ENCODE results near the gene ABCD2.
"Not testable (repeated sequence)": the region's sequence is repeated elsewhere in the genome, so short reads cannot be mapped to it uniquely, and the experiment has no call there.

ABCD2 gene

DNA sequence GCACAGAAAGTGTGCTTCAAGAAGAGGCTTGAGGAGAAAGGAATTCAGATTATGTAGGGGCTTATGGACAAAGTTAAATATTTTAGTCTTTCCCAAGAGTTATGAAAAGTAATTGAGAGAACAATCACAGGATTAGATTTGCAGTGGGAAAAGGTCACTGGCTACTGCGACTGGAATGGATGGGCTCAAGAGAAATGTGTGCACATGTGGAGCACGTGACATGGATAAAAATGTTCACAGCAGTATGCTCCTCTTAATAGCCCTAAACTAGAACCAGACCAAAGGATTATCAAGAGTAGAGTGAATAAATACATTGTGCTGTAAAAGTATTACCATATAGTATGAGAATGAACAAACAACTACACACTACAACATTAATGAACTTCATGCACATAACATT lies 78.1 kb downstream of the ABCD2 start:
- Mint-ChIP-seq H3K27ac (no peak overlapping the region), H3K27me3 (ENCODE audit: low read depth) (no peaks in the 10 kb centered on the region), H3K4me3 (no peak overlapping the region), H3K36me3 (ENCODE audit: low read depth) (peaks cover 4% of the 10 kb centered on the region), H3K4me1 (ENCODE audit: low read depth) (no peaks in the 10 kb centered on the region), H3K9me3 (no peaks in the 10 kb centered on the region)

- Mint-ChIP-seq H3K4me1 (ENCODE audit: low read depth) (peaks cover 3% of the 10 kb centered on the region), H3K36me3 (ENCODE audit: low read depth) (peaks cover 3% of the 10 kb centered on the region), H3K4me3 (no peak overlapping the region), H3K9me3 (no peaks in the 10 kb centered on the region), H3K27ac (no peak overlapping the region), H3K27me3 (ENCODE audit: low read depth) (no peaks in the 10 kb centered on the region)
Measured at GRCh38 chr12:39538679-39539104, 80.9 kb downstream of the ABCD2 start.

GRCh38 chr12:39533951-39534350 lies 85.7 kb downstream of the ABCD2 start:
- no peaks in the 10 kb centered on the region for H3K27me3 Mint-ChIP-seq (ENCODE audit: low read depth)
- no peak overlapping the region for H3K4me3 Mint-ChIP-seq
- H3K36me3 Mint-ChIP-seq (ENCODE audit: low read depth), result peaks cover 5% of the 10 kb centered on the region
- peaks cover 3% of the 10 kb centered on the region for H3K4me1 Mint-ChIP-seq (ENCODE audit: low read depth)
- H3K9me3 Mint-ChIP-seq, result no peaks in the 10 kb centered on the region
- H3K27ac Mint-ChIP-seq, result no peak overlapping the region

DNA sequence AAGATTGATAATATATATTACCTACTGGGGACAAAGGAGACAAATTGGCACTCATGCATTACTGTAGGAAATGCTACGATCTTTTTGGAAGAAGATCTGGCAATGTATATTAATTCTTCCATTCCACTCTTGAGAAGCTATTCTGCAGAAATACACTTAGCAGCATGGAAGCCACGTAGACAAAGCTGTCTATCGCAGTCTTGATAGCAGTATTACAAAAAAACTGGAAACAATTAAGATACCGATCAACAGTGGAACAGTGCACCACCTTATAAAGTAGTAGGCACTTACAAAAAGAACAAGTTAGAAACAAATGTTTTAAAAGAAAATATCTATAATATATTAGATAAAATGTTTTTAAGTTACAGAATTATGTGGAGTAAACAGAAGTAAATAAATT lies 87.2 kb downstream of the ABCD2 start:
- Mint-ChIP-seq H3K27ac (no peak overlapping the region), H3K4me3 (no peak overlapping the region), H3K4me1 (ENCODE audit: low read depth) (peaks cover 3% of the 10 kb centered on the region), H3K9me3 (peaks cover 6% of the 10 kb centered on the region), H3K27me3 (ENCODE audit: low read depth) (no peaks in the 10 kb centered on the region), H3K36me3 (ENCODE audit: low read depth) (peaks cover 9% of the 10 kb centered on the region)

DNA sequence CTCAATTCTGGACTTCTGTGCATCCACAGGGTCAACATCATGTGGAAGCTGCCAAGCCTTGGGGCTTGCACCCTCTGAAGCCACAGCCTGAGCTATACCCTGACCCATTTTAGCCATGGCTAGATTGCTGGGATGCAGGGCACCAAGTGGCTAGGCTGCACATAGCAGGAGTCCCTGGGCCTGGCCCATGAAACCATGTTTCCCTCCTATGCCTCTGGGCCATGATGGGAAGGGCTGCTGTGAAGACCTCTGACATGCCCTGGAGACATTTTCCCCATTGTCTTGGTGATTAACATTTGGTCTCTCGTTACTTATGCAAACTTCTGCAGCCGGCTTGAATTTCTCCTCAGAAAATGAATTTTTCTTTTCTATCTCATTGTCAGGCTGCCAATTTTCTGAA lies 92.6 kb downstream of the ABCD2 start:
- H3K4me1 Mint-ChIP-seq (ENCODE audit: low read depth), result no peaks in the 10 kb centered on the region
- H3K36me3 Mint-ChIP-seq (ENCODE audit: low read depth), result peaks cover 10% of the 10 kb centered on the region
- H3K9me3 Mint-ChIP-seq, result peaks cover 17% of the 10 kb centered on the region
- H3K27me3 Mint-ChIP-seq (ENCODE audit: low read depth), result no peaks in the 10 kb centered on the region
- H3K27ac Mint-ChIP-seq, result no peak overlapping the region
- no peak overlapping the region for H3K4me3 Mint-ChIP-seq

DNA sequence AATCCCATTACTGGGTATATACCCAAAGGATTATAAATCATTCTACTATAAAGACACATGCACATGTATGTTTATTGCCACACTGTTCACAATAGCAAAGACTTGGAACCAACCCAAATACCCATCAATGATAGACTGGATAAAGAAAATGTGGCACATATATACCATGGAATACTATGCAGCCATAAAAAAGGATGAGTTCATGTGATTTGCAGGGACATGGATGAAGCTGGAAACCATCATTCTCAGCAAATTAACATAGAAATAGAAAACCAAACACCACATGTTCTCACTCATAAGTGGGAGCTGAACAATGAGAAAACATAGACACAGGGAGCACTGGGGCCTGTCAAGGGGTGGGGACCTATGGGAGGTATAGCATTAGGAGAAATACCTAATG lies 97.4 kb downstream of the ABCD2 start:
- H3K27ac Mint-ChIP-seq; H3K4me1 Mint-ChIP-seq (ENCODE audit: low read depth); H3K27me3 Mint-ChIP-seq (ENCODE audit: low read depth); H3K4me3 Mint-ChIP-seq; H3K36me3 Mint-ChIP-seq (ENCODE audit: low read depth): not testable (repeated sequence)
- peaks cover 15% of the 10 kb centered on the region for H3K9me3 Mint-ChIP-seq

- H3K27ac Mint-ChIP-seq, result no peak overlapping the region
Measured at GRCh38 chr12:39510001-39510400, 109.6 kb downstream of the ABCD2 start.

DNA sequence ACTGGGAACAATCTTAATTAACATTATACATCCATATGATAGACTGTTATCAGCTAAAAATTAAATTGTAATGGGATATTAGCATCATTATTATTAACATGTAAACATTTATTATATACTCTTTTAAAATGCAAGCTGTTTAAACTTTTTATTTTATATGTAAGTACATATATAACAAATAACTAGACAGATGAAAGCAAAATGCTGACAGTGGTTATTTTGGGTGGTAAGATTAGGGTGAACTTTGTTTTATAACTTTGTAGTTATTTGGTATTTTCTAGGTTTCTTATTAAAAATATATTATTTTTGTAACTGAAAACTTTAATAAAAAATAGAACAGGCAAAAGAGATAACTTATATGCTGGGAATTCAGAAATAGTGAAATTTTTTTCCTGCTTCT lies 114.0 kb downstream of the ABCD2 start:
- Mint-ChIP-seq H3K36me3 (ENCODE audit: low read depth) (peaks cover 2% of the 10 kb centered on the region), H3K4me1 (ENCODE audit: low read depth) (no peaks in the 10 kb centered on the region), H3K9me3 (no peaks in the 10 kb centered on the region), H3K27me3 (ENCODE audit: low read depth) (no peaks in the 10 kb centered on the region), H3K27ac (no peak overlapping the region), H3K4me3 (no peak overlapping the region)

More at GRCh38 chr12:39510001-39510400, 109.6 kb downstream of the ABCD2 start:
- Mint-ChIP-seq H3K4me1 (ENCODE audit: low read depth) (no peaks in the 10 kb centered on the region), H3K36me3 (ENCODE audit: low read depth) (peaks cover 4% of the 10 kb centered on the region), H3K27me3 (ENCODE audit: low read depth) (no peaks in the 10 kb centered on the region), H3K9me3 (peaks cover 33% of the 10 kb centered on the region), H3K4me3 (no peak overlapping the region)

DNA sequence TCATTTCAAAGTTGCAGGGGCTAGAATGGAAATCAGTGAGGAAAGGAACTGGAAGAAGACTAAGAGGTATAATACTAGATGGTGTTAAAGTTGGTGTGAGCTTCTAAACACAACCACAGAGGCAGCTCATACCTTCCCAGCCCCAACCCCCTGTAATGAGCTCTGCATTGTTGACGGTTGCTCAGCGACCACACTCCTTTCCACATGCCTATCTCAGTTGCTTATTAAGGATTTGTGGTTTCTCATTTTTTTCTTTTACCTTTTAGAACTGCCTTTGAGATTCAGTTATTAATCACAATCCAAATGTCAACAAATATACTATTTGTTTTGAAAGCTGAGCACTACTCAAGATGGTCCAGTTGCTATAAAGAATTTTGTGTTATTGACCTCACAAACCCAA lies 114.6 kb downstream of the ABCD2 start:
- Mint-ChIP-seq H3K36me3 (ENCODE audit: low read depth) (peaks cover 2% of the 10 kb centered on the region), H3K27me3 (ENCODE audit: low read depth) (no peaks in the 10 kb centered on the region), H3K4me1 (ENCODE audit: low read depth) (no peaks in the 10 kb centered on the region), H3K4me3 (no peak overlapping the region), H3K27ac (no peak overlapping the region), H3K9me3 (no peaks in the 10 kb centered on the region)

- no peak overlapping the region for H3K27ac Mint-ChIP-seq
- peaks cover 2% of the 10 kb centered on the region for H3K36me3 Mint-ChIP-seq (ENCODE audit: low read depth)
- no peaks in the 10 kb centered on the region for H3K27me3 Mint-ChIP-seq (ENCODE audit: low read depth)
- no peak overlapping the region for H3K4me3 Mint-ChIP-seq
- no peaks in the 10 kb centered on the region for H3K9me3 Mint-ChIP-seq
- H3K4me1 Mint-ChIP-seq (ENCODE audit: low read depth), result no peaks in the 10 kb centered on the region
Measured at GRCh38 chr12:39503439-39503838, 116.2 kb downstream of the ABCD2 start.

- no peaks in the 10 kb centered on the region for H3K4me1 Mint-ChIP-seq (ENCODE audit: low read depth)
- H3K4me3 Mint-ChIP-seq, result no peak overlapping the region
- H3K36me3 Mint-ChIP-seq (ENCODE audit: low read depth), result peaks cover 2% of the 10 kb centered on the region
- H3K9me3 Mint-ChIP-seq, result no peaks in the 10 kb centered on the region
- H3K27me3 Mint-ChIP-seq (ENCODE audit: low read depth), result no peaks in the 10 kb centered on the region
- H3K27ac Mint-ChIP-seq, result no peak overlapping the region
Measured at GRCh38 chr12:39502726-39503125, 116.9 kb downstream of the ABCD2 start.

Data from T-helper 1 cell treated with Interleukin-12 subunit alpha and Interleukin-12 subunit beta and Interleukin-4 antibody, amounts not matched to agents 30 μg/mL and 1 μg/mL, for 36 hours (primary cell).